ENCODE data around the gene PDE10A.
"Not testable (repeated sequence)": the region's sequence is repeated elsewhere in the genome, so short reads cannot be mapped to it uniquely, and the experiment has no call there.

Gene PDE10A

GRCh38 chr6:165557674-165558073 lies 105.4 kb downstream of the PDE10A start:
- DNase-seq (ENCODE audit: low read depth in 1 of 2, low spot score in 1 of 2) = no peak

DNA sequence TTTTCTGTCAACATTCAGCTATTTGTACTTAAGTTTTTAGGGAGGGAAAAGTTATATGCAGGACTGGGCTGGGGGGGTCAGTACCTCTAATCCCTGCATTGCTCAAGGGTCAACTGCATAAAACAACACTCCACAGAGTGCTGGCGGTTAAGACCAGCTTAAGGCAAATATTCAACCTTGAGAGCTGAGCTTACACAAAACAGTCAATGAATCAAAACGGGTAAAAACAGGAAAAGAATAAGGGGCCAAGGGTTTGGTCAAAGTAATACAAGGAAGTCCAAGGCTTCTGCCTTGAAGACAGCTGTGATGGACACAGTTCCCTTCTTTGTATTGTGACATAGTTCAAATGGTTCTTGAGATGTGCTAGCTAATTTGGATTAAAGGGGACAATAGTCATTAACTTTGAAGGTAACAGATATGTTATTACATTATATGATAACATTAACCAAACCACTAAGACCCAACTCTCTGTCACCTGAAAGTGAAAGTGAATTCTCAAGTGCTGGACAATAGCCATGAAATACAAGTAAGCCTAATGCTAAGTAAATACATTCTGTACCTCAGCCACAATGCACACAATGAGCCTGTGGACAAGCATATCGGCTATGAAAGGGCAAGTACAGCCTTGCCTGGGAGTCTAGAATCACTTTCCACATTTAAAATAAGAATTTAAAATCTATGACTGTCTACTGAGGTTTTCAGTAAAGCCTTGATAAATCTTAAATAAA lies 106.8 kb downstream of the PDE10A start:
- no peak for DNase-seq (ENCODE audit: low read depth in 1 of 2, low spot score in 1 of 2)

- not testable (repeated sequence) for DNase-seq (ENCODE audit: low read depth in 1 of 2, low spot score in 1 of 2)
These were observed 108.4 kb downstream of the PDE10A start for GRCh38 chr6:165554644-165555043.

- DNase-seq (ENCODE audit: low read depth in 1 of 2, low spot score in 1 of 2) = no peak
These were observed 110.7 kb downstream of the PDE10A start for GRCh38 chr6:165552248-165552736.

- DNase-seq (ENCODE audit: low read depth in 1 of 2, low spot score in 1 of 2) = no peak
These were observed 111.2 kb downstream of the PDE10A start for GRCh38 chr6:165551828-165552227.

- no peak for DNase-seq (ENCODE audit: low read depth in 1 of 2, low spot score in 1 of 2)
These were observed 114.6 kb downstream of the PDE10A start for GRCh38 chr6:165548450-165548849.

- no peak for DNase-seq (ENCODE audit: low read depth in 1 of 2, low spot score in 1 of 2)
These were observed 117.2 kb downstream of the PDE10A start for GRCh38 chr6:165545806-165546205.

DNA sequence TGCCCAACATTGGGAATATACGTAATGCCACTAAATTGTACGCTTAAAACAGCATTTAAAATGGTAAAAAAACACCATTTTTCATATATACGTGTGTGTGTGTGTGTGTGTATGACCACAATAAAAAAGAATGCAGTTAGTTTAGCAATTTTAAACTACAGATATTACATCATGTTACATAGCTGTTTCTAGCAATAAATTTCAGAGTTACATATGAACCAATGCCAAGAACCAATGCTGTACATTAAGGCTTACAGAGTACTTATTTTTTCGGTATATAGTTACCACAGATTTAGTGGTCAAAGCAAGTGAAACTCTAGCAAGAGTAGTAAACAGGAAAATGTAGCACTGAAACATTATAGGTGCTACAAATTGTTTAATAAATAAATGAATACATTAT lies 119.3 kb downstream of the PDE10A start:
- DNase-seq (ENCODE audit: low read depth in 1 of 2, low spot score in 1 of 2) = no peak

DNA sequence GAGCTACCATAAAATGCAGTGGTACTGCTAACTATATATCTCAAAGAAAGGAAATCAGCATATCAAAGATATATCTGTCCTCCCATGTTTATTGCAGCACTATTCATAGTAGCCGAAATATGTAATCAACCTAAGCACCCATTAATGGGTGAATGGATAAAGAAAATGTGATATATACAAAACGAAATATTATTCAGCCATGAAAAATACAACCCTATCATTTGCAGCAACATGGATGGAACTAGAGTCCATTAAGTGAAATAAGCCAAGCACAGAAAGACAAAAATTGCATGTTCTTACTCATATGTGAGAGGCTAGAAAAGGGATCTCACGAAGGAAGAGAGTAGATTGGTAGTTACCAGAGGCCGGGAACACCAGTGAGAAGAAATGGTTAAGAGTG lies 126.1 kb downstream of the PDE10A start:
- no peak for DNase-seq (ENCODE audit: low read depth in 1 of 2, low spot score in 1 of 2)

DNA sequence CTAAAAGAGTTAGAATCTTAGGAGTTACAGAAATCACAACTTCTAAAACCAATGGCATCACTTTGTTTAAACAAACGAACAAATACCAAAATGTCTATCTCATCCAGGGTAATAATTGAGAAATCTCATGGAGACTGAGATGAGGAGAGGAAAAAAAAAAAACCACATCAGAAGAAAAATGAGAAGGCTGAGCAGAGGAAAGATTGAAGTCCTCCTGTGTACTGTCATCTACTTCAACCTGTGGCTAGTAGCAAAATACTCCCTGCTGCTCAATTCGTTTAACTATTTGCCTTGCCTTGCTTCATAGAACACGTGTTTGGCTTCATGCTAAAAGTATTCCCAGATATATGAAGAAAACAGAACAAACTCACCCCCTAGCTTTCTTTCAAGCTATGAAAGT lies 143.7 kb downstream of the PDE10A start:
- no peak for DNase-seq (ENCODE audit: low read depth in 1 of 2, low spot score in 1 of 2)

DNA sequence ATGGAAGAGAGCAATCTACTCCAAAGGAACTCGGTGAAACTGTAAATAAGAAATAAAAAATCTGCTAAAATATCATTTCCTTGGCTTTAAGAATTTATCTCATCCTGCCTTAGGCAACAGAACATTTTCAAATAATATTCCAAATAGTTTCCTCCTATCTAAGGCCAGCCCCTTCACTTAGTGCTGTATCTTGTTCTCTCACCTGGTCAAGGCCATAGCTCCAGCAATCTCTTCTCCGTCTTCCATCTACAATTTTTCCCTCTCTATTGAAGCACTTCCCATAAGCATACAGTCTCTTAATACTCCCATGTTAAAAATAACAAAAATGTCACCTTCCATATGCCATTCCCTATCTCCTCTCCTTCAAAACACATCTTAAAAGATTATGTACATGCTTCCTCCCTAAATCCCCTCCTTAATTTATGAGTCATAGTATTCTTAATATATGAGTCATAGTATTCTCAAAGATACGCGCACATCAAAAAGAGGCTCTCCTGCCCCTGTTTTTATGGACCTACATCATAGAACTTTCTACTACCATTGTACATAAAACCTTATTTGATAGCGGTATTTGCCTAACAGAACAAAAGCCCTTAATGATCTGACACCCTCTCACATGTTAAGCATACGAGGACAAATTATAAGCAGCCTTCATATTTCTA lies 146.9 kb downstream of the PDE10A start:
- no peak for DNase-seq (ENCODE audit: low read depth in 1 of 2, low spot score in 1 of 2)

- no peak for DNase-seq (ENCODE audit: low read depth in 1 of 2, low spot score in 1 of 2)
These were observed 148.4 kb downstream of the PDE10A start for GRCh38 chr6:165514621-165515020.

DNA sequence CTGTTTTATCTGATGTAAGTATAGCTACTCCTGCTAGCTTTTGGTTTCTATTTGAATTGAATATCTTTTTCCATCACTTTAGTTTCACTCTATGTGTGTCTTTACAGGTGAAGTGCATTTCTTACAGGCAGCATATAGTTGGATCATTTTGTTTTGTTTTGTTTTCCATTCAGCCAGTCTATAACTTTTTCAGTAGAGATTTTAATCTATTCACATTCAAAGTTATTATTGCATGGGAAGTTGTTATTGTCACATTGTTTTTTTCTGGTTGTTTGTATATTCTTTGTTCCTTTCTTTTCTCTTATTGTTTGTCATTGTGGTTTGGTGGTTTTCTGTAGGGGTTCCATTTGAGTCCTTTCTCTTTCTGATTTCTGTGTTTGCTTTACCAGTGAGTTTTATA lies 151.2 kb downstream of the PDE10A start:
- no peak for DNase-seq (ENCODE audit: low read depth in 1 of 2, low spot score in 1 of 2)

- no peak for DNase-seq (ENCODE audit: low read depth in 1 of 2, low spot score in 1 of 2)
These were observed 154.6 kb downstream of the PDE10A start for GRCh38 chr6:165508321-165508869.

DNA sequence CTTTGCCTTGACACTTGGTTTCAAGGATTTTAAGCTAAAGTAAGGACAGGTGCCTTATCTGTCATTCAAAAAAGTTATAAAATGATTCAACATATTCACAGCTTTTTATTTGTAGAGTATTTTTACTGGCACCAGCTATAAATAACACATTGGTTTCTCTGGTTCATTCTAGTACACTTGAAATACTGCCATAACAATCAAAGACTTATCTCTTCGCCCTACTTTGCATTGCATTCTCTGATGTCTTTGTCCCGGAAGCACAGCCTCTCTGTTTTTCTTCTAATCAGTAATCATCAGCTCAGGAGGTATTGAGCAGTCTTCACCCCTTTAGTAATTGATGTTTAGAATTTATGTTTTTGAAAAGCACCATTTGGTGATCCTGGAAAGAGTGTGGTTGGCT lies 156.4 kb downstream of the PDE10A start:
- DNase-seq (ENCODE audit: low read depth in 1 of 2, low spot score in 1 of 2) = no peak

DNA sequence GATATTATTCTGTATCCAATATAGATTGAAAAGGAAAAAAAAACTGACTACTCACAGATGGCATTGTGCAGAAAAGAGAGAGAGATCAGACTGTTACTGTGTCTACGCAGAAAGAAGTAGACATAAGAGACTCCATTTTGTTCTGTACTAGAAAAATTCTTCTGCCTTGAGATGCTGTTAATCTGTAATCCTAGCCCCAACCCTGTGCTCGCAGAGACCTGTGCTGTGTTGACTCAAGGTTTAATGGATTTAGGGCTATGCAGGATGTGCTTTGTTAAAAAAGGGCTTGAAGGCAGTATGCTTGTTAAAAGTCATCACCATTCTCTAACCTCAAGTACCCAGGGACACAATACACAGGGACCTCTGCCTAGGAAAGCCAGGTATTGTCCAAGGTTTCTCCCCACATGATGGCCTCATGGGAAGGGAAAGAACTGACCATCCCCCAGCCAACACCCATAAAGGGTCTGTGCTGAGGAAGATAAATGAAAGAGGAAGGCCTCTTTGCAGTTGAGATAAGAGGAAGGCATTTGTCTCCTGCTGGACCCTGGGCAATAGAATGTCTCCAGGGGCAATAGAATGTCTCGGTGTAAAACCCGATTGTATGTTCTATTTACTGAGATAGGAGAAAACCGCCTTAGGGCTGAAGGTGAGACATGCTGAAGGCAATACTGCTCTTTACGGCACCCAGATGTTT lies 162.7 kb downstream of the PDE10A start:
- DNase-seq (ENCODE audit: low read depth in 1 of 2, low spot score in 1 of 2) = not testable (repeated sequence)

DNA sequence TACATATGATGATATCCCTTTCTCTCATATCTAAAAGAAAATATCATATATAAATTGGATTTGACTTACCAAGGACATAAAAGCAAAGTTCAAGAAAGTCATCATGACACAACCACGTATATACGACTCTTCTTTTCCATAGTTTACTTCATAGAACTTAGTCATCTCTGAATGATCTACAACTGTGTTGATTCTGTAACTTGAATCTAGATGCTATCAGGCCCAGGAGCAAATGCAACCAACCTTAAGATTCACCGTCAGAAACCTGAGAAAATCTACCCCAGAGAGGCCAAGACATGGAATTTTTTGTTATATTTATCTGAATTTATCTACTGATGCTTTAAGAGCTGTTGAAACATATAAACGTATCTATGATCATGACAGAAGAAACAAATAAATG lies 165.6 kb downstream of the PDE10A start:
- no peak for DNase-seq (ENCODE audit: low read depth in 1 of 2, low spot score in 1 of 2)

DNA sequence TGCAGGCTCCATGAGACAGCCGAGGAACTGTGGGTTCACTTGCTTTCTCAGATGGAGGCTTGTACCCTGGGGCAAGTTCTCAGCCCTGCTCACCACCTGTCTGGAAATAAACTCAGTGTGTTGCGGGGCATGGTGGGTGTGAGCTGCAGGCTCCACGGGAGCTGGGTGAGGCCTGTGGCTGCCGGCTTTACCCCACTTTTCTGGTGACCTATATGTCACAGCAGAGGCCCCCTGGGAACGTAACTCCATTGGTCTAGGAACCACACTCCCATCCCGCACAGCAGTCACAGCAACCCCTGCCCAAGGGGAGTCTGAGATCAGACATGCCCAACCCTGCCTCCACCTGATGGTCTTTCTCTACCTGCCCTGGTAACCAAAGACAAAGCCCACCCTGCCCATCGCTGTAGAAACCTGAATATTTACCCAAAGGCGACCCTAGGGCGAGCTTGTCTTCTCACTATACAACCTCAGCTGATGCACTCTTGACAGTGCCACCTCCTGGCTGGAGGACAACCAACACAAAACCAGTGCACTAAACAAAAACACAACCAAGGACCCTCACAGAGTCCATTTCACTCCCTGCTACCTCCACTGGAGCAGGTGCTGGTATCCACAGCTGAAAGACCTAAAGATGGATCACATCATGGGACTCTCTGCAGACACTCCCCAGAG lies 174.3 kb downstream of the PDE10A start:
- DNase-seq (ENCODE audit: low read depth in 1 of 2, low spot score in 1 of 2) = no peak

- DNase-seq (ENCODE audit: low read depth in 1 of 2, low spot score in 1 of 2) = no peak
These were observed 175.1 kb downstream of the PDE10A start for GRCh38 chr6:165487950-165488349.

DNA sequence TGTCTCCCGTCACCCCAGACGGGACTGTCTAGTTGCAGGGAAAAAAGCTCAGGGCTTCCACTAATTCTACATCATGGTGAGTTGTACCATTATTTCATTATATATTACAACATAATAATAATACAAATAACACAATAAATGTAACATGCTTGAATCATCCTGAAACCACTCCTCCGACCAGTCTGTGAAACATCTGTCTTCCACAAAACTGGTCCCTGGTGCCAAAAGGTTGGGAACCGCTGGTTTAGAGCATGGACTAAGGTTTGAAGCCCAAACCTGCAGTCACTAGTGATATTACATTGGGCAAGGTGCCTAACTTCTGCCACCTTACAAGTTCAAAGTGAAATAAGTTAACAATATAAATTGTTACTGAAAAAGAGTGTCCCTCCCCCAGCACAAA lies 175.7 kb downstream of the PDE10A start:
- DNase-seq (ENCODE audit: low read depth in 1 of 2, low spot score in 1 of 2) = no peak

Data from activated T-helper 1 cell treated with anti-CD3 and anti-CD28 coated beads, Interleukin-2, amount 50 U/mL, for 16 hours (primary cell).